Measurements from ENCODE around the gene FOXP4.

FOXP4 gene

GRCh38 chr6:41522780-41523548 lies 23.2 kb upstream of the FOXP4 start:
- no peak for DNase-seq

- no peak for DNase-seq
These were observed 22.1 kb upstream of the FOXP4 start for GRCh38 chr6:41523915-41524633.

- no peak for DNase-seq
These were observed 21.6 kb upstream of the FOXP4 start for GRCh38 chr6:41524634-41525011.

- DNase-seq, result no peak
These were observed 18.3 kb upstream of the FOXP4 start for GRCh38 chr6:41527721-41528408.

- DNase-seq, result no peak
These were observed 17.7 kb upstream of the FOXP4 start for GRCh38 chr6:41528409-41528963.

- DNase-seq, result no peak
These were observed 17.1 kb upstream of the FOXP4 start for GRCh38 chr6:41529049-41529448.

GRCh38 chr6:41529970-41530369 lies 16.2 kb upstream of the FOXP4 start:
- DNase-seq, result no peak

- no peak for DNase-seq
These were observed 15.7 kb upstream of the FOXP4 start for GRCh38 chr6:41530476-41530875.

GRCh38 chr6:41531016-41531415 lies 15.2 kb upstream of the FOXP4 start:
- DNase-seq, result no peak

- peak; percentile 27 for DNase-seq
These were observed 14.3 kb upstream of the FOXP4 start for GRCh38 chr6:41531591-41532582.

- no peak for DNase-seq
These were observed 10.4 kb upstream of the FOXP4 start for GRCh38 chr6:41535766-41536165.

- DNase-seq, result peak; percentile 29
These were observed 9.1 kb upstream of the FOXP4 start for GRCh38 chr6:41536795-41537758.

GRCh38 chr6:41538556-41539182 lies 7.5 kb upstream of the FOXP4 start:
- DNase-seq, result peak; percentile 49

- DNase-seq, result no peak
These were observed 7.0 kb upstream of the FOXP4 start for GRCh38 chr6:41539204-41539603.

- DNase-seq, result no peak
These were observed 4.8 kb upstream of the FOXP4 start for GRCh38 chr6:41541364-41541763.

GRCh38 chr6:41543087-41543486 lies 3.1 kb upstream of the FOXP4 start:
- DNase-seq, result no peak

- peak; percentile 33 for DNase-seq
These were observed 906 bp upstream of the FOXP4 start for GRCh38 chr6:41545247-41545702.

- peak; percentile 57 for DNase-seq
These were observed 289 bp downstream of the FOXP4 start for GRCh38 chr6:41546475-41546865.

- peak; percentile 62 for DNase-seq
These were observed 951 bp downstream of the FOXP4 start for GRCh38 chr6:41546866-41547798.

- no peak for DNase-seq
These were observed 1.6 kb downstream of the FOXP4 start for GRCh38 chr6:41547799-41548097.

Measured in hematopoietic multipotent progenitor cell treated with erythropoietin and hydrocortisone succinate and interleukin-3 and kit ligand, for 6 days (in vitro differentiated cells).